Non-pigmented ciliary epithelial cell (primary cell): ENCODE measurements around the gene NOP53.
"Not testable (repeated sequence)": the region's sequence is repeated elsewhere in the genome, so short reads cannot be mapped to it uniquely, and the experiment has no call there.

Experiments
- DNase-seq: peaks from one replicate; pipeline ENCODE4 v3.0.0-alpha.2; 2010; ENCODE audit warnings: low read depth

The NOP53 gene

GRCh38 chr19:47754206-47755064 lies 9.1 kb downstream of the NOP53 start:
- no peak for DNase-seq

DNA sequence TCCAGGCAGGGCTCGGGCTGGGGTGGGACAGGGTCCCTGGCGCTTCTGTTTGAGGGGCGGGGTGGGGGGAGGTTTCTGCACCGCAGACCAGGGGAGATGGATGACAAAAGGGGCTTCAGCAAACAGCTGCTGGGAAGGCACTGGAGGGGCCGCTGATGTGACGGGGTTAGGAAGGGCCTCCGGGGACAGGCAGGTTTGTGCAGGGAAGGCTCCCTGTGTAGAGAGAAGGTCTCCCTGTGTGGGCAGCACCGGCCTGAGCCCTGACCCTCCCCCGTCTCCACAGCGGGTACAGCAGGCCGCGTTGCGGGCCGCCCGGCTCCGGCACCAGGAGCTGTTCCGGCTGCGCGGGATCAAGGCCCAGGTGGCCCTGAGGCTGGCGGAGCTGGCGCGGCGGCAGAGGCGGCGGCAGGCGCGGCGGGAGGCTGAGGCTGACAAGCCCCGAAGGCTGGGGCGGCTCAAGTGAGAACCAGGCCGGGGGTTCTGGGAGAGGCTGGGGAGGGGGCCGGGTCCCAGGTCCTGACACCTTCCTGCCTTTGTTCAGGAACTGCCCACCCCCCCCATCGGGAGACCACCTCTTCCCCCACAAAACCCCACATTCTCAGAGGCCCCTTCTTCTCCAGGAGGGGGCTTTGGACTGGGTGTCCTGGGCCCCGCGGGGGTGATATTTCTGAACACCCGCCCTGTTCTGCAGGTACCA lies 9.9 kb downstream of the NOP53 start:
- DNase-seq: no peak

GRCh38 chr19:47755762-47756626 lies 10.6 kb downstream of the NOP53 start:
- no peak for DNase-seq

GRCh38 chr19:47756627-47756929 lies 11.2 kb downstream of the NOP53 start:
- no peak for DNase-seq

- DNase-seq: no peak
Measured at GRCh38 chr19:47756953-47757608, 11.7 kb downstream of the NOP53 start.

GRCh38 chr19:47757617-47758442 lies 12.5 kb downstream of the NOP53 start:
- DNase-seq: no peak

DNA sequence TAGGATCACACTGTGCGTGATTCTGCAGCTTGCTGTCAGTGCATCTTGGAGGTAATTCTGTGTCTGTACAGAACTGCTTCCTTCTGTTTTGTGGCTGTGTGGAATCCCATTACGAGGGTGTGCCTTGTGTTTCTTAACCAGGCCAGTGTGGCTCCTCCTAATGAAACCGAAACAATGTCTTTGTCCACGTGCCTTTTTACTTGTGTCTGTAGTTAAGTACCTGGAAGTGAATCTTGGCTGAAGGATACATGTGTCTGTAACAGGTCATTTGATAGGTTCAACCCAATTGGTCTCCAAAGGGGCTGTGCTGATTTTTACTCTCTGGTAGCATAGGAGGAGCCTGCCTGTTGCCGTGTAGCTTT lies 13.1 kb downstream of the NOP53 start:
- DNase-seq: no peak

DNA sequence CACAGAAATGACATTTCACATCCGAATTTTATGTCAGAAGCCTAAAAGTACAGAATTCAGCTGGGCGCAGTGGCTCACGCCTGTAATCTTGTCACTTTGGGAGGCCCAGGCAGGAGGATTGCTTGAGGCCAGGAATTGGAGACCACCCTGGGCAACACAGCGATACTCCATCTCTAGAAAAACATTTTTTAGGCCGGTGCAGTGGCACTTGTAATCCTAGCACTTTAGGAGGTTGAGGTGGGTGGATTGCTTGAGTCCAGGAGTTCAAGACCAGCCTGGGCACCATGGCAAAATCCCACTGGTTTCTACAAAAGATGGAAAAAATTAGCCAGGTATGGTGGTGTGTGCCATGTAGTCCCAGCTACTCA lies 15.3 kb downstream of the NOP53 start:
- no peak for DNase-seq

DNA sequence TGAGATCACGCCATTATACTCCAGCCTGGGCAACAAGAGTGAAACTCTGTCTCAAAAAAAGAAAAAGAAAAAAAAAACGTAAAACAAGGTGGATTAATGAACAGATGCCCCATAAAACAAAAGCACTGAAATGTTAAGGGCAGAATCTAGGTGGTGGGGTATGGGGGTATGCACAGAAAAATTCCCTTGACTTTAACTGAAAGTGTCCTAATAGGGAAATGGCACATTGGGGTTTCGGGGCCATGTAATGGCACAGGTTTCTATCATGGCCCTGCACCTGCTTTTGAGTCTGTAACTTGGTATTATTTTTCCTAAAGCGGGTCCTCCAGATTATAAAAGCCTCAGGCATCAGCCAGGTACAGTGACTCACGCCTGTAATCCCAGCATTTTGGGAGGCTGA lies 16.2 kb downstream of the NOP53 start:
- DNase-seq: no peak

DNA sequence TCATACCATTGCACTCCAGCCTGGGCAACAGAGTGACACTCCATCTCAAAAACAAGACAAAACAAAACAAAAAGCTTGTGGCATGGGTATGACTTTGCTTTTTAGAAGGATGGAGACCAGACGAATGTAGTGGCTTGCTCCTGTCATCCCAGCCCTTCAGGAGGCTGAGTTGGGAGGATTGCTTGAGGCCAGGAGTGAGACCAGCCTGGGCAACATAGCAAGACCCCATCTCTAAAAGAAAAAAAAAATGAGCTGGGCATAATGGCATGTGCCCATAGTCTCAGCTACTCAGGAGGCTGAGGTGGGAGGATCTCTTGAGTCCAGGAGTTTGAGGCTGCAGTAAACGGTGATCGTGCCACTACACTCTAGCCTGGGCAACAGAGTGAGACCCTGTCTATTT lies 16.8 kb downstream of the NOP53 start:
- no peak for DNase-seq

- no peak for DNase-seq
Measured at GRCh38 chr19:47762615-47763308, 17.4 kb downstream of the NOP53 start.

GRCh38 chr19:47764705-47765104 lies 19.4 kb downstream of the NOP53 start:
- not testable (repeated sequence) for DNase-seq

- no peak for DNase-seq
Measured at GRCh38 chr19:47765523-47766358, 20.4 kb downstream of the NOP53 start.

- DNase-seq: no peak
Measured at GRCh38 chr19:47766359-47766620, 20.9 kb downstream of the NOP53 start.

DNA sequence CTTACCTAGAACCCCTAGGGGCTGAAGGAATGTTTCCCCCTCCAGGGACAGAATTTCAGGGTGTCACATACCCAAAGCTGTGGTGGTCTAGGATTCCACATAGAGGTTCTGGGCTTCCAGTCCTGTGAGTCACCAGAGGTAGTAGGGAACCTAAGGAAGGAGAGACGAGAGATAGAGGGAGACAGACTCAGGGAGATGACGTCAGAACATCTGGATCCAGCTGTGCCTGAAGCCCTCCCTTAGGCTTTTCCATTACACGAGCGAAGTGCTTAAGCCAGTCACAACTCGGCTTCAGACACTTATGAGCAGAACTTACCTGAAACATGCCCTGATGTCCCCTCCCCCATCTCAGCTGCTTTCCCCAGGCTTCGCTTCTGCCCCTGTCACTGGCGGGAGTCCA lies 21.3 kb downstream of the NOP53 start:
- no peak for DNase-seq

DNA sequence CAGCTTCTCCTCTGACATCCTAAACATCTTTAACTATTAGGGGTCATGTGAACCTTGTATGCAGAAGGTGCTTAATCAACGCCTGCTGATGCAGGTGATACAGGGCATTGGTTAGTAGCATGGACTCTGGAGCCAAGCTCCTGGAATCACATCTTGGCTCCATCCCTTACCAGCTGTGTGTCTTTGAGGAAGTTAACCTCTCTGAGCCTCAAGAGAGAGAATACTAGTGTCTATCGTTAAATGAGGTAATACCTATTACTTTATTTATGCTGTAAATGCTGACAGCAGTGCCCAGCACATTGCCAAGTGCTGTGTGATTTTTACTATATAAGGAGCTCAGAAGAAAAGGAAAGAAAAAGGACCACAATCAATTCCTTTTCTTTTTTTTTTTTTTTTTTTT lies 22.0 kb downstream of the NOP53 start:
- no peak for DNase-seq

- DNase-seq: no peak
Measured at GRCh38 chr19:47768604-47769003, 23.3 kb downstream of the NOP53 start.

GRCh38 chr19:47769534-47769933 lies 24.2 kb downstream of the NOP53 start:
- DNase-seq: no peak

GRCh38 chr19:47771291-47771690 lies 25.9 kb downstream of the NOP53 start:
- not testable (repeated sequence) for DNase-seq

DNA sequence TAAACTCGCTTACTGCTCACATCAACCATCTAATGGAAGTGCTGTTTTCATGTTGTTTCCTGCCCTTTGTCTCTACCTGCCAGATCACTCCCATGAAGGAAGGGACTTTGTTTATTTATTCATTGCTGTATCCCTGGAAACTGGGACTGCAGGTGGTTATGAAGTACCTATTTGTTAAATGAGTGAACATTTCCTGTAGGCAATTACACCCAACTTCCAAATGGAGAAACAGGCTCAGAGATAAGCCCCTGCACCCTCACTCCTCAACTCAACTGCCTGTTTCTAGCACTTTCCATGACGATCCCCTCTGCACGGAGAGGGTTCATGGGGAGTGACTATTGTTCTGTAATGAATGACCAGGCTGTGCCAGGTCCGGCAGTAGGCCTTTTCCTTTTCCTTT lies 31.2 kb downstream of the NOP53 start:
- DNase-seq: no peak
